ENCODE data around the gene ANKRD53.

The ANKRD53 gene, protein sequence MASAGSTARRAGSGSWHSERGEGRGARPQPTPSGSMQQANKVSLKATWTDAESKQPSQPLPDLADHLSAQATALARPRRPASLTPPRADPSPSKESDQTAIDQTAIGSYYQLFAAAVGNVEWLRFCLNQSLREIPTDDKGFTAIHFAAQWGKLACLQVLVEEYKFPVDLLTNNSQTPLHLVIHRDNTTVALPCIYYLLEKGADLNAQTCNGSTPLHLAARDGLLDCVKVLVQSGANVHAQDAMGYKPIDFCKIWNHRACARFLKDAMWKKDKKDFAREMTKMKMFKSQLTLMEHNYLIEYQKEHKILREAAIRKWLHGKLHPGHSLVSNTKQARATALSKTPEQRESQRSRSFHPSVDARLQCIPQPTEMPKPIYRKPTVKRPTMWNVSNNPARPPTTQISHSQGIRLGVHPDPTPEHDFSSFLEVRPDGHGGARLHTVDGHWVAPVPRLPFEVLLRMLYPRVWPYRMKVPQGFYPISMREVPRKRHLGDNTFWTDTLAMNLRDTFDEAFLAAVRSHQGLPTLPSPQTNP

DNA sequence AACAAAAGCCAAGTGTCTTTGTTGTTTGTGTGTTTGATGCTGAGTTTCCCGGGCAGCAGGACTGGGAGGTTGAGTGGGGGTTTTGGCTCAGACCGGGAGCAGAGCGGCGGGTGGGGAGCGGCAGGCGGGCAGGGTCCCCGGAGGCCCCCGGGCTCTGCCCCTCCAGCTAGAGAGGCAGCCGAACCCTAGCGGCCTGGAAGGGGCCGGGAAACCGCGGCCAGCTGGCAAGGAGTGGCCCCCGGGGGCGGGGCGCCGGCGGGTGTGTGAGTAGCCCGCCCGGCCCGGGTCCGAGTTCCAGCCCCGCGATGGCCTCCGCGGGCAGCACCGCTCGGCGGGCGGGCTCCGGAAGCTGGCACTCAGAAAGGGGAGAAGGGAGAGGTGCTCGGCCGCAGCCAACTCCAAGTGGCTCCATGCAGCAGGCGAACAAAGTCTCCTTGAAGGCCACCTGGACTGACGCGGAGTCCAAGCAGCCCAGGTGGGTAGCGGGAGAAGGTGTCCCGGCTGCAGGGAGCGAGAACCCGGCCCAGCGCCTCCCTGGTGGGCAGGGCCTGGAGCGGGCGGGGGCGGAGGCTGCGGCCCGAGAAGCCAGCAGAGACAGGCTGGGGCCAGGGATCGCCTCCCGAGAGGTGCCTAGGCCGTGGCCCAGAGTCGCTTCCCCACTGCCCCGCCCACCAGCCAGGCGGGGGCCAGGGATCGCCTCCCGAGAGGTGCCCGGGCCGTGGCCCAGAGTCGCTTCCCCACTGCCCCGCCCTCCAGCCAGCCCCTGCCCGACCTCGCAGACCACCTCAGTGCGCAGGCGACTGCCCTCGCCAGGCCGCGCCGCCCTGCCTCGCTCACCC is at the start of gene ANKRD53:
TSS of gene ANKRD53 (plus strand) at position 290 of the 839 bp plus-strand sequence. CDS start at position 306, 16 bp downstream.
- DNase-seq (ENCODE audit: low read depth, low spot score) = no peak

DNA sequence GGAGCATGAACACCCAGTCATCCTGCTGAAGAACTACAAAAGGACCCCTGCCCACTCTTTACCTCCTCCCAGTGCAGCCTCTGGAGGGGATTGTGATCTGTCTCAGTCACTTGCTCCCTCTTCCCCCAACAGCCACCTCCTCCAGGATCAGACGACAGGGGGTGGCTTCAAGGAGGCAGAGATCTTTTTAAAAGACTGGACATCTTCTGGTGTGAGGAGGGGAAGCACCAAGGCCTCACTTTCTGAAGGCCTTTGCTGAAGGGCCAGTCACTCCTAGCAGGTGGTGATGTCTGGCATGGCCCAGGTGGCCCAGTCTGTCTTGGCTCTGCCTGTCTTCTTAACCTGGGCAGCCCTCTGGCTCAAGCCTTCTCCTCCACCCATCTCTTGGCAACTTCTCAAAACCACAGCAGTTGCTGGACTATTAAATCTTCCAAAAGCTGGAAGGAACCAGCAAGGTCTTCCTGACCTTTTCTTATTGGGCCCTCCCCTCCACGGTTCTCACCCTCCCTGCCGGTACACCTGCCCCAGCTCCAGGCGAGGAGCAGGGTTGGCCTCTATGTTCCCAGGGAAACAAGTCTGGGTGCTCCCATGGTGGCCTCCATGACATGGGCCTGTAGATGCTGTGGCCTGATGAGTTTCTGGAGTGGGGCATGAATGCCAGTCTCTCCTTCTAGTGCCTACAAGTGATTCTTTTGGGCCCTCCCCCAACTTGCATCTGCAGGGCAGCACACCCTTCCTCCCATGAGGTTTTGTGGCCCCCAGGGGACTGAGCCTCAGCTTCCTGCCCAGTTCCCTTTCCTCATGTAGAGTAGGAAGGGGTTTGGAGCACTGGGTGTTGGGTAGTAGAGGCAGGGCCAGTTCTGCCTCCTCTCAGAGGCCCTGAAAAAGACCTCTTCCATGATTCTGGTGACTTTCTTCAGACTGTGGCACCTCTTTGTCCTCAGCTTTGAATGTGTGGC is 47.8 kb upstream of the ANKRD53 start:
- DNase-seq (ENCODE audit: low read depth, low spot score) = no peak

DNA sequence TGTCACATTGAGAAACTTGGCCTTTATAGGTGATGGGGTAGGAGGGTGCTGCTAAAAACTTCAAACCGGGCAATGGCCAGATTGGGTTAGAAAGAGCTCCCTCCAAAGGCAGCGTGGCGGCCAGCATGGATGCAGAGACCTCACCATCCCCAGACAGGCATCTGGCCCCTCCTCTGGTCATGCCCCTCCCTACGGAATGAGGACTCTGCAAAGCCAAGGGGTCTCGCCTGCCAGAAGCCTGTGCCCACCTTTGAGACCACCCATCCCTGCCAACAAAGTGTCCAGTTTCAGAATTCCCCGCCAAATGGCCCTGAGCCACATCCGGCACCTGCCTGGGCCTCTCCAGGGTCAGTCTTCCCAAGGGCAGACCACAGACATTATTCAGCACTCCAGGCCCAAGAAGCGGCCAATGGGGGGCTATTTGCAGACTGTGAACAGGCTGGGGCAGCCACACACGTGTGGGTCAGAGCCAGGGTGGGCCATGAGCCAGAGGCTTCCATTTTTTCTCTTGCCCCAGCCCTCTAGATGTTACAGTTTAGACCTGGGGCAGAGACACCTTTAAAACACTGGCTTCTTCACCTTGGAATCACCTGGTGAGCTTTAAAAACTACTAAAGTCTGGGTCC is 46.9 kb upstream of the ANKRD53 start:
- no peak for DNase-seq (ENCODE audit: low read depth, low spot score)

DNA sequence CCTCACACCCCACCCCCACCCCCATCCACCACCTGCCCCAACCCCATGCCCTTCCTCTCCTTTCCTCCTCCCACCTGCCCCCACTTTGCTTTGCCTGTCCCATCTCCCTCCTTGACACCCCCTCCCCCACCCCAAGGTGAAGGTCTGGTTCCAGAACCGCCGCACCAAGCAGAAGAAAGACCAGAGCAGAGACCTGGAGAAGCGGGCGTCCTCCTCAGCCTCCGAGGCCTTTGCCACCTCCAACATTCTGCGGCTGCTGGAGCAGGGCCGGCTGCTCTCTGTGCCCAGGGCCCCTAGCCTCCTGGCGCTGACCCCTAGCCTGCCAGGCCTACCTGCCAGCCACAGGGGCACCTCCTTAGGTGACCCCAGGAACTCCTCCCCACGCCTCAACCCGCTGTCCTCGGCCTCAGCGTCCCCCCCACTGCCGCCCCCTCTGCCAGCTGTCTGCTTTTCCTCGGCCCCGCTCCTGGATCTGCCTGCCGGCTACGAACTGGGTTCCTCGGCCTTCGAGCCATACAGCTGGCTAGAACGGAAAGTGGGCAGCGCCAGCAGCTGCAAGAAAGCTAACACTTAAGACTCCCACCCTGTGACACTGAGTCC is 45.7 kb upstream of the ANKRD53 start:
- no peak for DNase-seq (ENCODE audit: low read depth, low spot score)

DNA sequence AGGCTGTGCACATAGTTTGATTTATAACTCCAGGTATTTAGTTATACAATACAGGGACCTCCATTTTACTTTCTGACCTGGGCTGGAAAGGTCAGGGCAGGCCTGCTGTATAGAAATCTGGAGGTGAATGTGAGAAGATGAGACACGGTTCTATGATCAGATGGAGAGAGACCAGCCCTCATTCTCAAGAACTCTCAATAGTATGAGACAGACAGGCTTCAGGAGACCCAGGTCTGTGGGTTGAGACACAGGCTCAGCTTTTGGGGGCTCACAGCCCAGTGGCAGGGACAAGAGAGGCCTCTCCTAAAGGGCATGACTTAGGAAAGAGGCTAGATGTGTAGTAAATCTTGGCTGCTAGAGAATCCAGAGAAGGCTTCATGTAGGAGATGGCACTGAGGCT is 43.4 kb upstream of the ANKRD53 start:
- no peak for DNase-seq (ENCODE audit: low read depth, low spot score)

DNA sequence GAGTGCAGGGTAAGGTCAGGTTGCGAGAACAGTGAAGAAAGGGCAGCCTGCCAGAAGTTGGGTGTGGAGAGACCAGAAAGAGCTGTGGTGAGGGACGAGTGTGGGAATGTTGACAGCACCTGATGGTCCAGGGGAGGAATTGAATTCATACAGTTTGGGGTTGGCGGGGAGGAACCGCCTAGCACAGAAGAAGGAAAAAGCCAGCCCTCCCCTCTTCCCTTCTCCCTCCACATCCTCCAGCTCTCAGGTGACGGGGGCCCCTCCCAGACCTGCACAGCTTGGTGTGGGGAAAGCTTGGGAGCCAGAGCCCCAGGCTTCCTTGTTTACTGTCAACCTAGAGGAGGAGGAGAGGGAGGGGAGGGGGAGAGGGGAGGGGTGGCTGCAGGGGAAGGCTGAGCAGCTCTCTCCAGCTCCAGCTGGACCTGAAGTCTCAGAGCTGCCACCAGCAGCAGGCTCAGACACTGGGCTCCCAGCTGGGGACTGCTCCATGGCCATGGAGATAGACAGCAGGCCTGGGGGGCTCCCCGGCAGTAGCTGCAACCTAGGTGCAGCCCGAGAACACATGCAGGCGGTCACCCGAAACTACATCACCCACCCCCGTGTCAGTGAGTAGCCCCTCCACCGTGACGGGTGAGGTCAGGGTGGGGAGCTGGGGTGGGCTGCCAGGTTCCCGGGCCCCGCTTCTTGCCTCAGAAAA is 42.8 kb upstream of the ANKRD53 start, which contains the start of gene ATP6V1B1:
TSS of gene ATP6V1B1 (plus strand) at position 433 of the 697 bp plus-strand sequence. CDS start at position 488, 55 bp downstream.
- DNase-seq (ENCODE audit: low read depth, low spot score) = no peak

DNA sequence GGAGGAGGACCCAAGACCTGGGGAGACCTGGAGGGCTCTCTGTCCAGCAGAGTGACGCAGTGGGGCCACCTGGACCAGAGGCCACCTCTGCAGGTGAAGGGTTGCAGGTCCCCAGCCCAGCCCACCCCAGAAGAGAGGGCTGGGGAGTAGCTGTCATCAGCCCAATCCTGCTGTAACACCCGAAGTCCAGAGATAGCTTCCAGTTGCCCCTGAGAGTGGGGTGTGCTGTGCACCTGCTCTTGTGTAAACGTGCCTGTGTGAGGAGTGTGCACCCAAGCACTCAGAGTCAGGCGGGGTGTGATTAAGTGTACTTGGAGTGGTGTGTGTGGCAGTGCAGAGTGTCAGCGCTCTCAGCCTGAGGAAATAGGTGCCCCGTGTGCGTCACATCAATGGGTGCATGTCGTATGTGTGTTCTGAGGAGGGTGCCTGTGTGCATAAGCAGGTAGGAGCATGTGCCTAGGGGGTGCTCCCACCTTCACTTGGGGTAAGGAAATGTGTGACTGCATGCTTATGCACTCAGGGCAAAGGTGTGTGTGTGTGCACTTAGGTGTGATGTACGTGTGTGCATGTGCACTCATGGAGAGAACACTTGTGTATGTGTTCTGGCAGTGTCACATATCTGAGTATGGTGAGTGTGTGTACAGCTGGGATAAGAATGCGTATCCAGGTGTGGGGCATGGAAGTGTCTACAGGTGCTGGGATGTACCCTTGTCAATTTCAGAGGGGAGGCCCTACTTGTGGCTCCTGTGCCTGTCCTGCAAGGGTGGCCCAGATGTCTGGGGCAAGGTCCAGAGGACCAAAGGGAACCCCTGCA is 42.1 kb upstream of the ANKRD53 start:
- DNase-seq (ENCODE audit: low read depth, low spot score) = no peak

DNA sequence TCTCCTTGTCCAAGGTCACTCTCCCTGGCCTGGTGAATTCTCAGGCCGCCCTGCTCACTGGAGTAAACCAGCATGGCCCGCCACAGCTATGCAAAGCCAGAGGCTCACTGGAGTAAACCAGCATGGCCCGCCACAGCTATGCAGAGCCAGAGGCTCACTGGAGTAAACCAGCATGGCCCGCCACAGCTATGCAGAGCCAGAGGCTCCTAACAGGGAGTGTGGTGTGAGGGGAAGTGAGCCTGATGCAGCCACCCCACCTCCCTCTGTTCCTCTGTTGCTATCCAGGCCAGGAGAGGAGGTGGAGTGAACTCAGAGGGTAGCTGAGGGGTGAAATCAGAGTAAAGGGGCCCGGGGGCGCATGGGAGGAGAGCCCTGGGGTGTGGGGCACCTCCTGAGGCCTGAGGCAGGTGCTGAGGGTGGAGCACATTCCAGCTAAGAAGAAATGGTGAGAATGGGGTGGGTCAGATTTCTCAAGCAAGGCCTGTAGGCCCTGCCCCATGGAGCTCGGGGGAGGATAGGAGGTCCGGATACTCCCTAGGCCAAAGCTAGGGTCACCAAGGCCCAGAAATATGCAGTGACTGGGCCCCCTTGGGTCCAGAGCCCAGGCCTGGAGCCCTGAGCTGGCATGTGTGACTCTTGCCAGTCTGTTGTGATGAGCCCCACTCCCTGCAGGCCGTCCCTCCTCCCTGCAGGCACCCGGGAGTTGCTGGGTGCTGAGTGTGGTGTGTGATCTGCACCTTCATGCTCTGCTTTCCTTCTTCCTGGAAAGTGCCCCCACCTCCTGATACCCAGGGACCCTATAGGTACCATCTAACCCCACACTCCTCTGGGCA is 41.2 kb upstream of the ANKRD53 start:
- DNase-seq (ENCODE audit: low read depth, low spot score) = no peak

DNA sequence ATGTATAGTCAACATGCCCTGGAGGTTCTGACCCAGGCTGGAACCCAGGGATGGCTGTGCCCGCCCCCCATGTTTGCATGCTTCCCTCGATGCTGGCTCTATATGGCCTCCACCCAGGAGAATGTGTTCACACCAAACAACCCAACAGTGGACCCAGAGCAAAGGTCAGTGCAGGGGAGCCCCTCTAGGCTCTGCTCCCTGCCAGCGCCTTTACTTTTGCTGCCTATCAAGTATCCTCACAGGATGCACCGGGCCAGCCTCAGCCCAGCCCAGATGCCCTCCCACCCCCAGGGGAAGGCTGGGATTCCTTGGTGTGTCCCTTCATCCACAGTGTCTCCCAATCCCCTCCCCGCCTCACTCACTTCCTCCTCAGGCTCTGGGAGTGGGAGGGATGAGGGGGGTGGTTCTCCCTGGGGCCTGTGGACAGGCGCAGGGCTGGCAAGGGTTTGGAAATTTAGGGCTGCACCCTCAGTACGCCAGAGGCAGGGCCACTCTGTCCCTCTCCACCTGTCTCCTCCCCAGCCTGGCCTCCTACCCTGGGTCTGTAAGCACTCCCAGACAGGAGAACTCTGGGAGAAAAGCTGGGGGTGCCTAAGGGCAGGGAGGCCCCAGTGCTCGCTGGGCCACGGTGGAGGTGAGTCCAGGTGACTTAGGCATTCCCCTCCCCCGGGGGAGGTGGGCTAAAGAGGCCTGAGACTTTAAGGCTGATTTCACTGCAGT is 40.4 kb upstream of the ANKRD53 start:
- no peak for DNase-seq (ENCODE audit: low read depth, low spot score)

DNA sequence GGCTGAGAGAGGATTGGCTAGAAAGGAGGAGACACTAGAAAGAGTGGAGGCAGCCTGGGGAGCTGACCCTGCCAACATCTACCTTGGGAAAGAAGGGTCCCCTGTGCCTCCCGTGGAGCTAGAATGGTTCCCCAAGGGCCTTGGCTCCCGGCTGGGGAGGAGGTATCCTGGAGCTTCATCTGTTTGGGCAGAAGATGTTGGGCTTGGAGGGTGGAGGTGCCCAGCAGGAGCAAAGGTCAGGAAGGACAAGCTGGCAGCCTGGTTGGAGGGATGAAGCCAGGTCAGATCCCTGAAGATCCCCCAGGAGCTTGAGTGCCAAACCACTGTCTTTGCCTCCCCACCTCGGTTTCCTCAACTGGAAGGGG is 39.9 kb upstream of the ANKRD53 start:
- no peak for DNase-seq (ENCODE audit: low read depth, low spot score)

DNA sequence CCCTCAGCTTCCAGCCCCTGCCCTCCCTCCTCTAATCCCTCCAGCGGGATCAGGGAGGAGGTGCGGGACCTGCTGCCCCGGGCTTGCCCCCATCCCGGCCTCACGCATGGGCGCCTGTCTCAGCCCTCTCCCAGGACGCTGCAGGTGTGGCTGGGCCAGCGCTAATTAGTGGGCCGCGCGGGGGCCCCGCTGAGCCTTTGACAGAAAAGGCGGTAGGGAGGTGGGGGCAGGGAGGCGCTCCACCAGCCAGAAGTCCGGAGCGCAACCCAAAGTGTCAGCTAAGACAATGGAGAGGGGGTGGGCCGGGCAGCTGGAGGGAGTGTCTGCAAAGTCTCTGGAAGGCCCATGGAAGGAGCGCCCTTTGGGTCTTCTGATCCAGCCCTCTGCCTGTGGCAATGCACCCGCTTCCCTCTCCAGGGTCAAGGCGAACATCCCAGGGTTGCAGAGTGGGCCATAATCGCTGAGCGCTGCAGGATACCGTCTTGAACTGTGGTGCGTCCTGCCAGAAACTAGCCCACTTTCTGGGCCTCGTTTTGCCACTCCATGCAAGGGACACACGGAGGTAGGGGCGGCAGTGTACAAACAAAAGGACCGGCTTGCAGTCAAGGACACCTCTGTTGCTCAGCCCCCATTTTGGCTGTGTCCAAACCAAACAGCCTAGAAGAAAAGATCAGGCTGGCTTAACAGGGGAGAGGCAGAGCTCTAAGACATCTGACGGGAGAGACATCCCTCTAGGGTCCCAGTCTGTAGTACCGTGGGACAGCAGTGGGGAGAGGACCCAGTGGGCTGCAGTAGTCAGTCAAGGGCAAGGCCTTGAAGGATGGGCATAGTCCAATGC is 39.2 kb upstream of the ANKRD53 start:
- no peak for DNase-seq (ENCODE audit: low read depth, low spot score)

DNA sequence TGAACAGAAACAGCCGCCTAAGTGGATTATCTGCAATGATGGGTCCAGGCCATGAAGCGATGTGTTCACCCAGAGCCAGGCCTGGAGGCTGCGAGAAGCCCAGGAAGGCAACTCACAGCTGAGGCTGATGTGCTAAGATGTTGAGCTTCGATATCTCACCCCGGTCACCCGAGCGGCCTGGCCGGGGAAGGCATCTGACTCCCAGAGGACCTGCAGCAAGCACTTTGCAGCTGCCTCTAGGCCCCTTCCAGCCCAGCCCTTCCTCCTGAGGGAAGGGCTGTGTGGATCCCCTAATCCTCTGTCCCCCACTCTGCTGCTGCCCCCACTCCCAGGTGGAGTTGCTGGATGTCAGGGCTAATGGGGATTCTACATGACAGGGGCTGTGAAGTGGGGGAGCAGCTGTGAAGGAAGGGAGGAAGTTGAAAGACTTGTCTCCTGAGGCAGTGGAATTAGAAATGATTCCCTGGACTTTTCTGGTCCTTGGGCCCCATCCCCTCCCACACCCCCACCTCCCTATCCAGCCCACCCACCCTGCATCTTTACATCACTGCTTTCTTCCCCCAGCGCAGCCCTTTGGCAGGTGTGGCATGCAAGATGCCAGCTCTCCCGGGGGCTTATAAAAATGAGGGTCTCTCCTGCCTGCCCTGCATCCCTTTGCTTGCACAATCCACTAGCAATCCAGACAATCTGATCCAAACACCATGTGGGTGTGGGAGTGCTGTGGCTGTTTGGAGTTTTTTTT is 38.4 kb upstream of the ANKRD53 start:
- DNase-seq (ENCODE audit: low read depth, low spot score) = no peak

DNA sequence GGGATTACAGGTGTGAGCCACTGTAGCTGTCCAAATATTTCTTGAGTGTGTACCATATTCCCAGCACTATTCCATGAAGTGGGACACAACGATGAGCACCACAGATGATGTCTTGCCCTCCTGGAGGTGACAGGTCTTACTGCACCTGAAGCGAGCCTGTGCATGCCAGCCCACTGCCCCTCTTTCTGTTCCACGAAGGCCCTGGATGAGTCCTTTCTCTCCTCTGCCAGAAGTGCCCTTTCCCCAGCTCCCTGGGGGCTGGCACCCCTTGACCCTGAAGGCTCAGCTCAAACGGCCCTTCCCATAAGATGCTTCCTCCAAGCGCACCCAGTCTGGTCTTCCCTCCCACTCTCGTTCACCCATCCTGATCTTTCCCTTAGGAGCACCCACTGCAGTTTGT is 37.2 kb upstream of the ANKRD53 start:
- no peak for DNase-seq (ENCODE audit: low read depth, low spot score)

DNA sequence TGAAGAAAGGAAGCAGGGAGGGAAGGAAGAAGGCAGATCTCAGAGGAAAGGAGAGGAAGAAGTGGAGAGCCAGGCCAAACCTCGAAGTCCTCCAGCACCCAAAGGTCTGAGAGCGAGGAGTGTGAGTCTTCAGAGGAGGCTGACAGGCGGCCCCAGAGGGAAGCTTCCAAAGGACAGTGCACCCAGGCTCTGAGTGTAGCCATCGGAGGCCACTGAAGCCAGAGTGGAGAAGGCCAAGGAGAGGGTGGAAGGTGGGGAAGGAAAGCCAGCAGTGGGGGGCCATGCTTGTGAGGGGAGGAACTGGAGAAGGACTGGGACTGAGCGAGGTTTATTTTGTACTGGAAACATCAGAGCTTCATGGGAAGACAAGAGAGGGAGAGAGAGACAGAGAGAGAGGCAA is 36.7 kb upstream of the ANKRD53 start:
- no peak for DNase-seq (ENCODE audit: low read depth, low spot score)

DNA sequence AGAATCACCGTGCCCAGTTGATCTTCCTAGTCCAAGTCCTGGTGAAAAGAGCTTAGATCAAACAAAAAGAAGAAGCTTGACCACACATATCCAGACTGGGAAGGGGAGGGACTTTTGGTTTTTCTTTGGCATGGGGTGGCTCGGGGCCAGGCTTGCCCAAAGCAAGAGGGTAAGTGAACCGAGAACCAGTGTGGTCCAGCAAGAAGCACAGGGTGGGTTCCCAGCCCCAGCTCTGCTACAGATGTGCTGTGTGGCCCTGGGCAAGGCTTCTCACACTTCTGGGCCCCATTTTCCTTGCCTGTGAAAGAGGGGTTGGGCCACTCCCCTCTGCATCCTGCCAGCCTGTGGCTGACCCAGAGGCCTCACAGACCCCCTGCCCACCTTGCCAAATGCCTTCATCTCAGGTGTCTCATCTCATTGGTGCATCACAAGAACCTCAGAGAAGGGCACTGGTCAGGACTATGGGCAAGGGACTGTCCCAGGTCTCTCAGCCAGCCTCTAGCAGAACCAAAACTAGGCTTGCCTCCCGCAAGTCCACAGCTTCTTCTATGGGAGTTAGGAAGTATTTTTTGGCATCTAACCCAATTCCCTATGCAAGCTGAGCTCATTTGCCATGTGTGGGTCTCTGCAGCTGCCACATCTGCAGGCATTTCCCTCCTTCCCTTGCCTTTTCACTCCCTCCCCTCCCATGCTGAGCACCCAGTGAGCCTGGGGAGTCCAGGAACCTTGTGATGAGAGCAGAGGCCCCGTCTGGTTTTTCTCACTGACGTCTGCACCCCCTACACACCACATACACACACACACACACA is 35.8 kb upstream of the ANKRD53 start:
- peak; percentile 37 for DNase-seq (ENCODE audit: low read depth, low spot score)

Measured in smooth muscle cell of the brain vasculature (primary cell).